ENCODE data around the gene EPHA7. TPM values are rescaled to one million over a fixed set of nuclear protein-coding genes. Genes with fewer than 3 reads are reported as not detected.

The EPHA7 gene
- total RNA-seq, 1 donor from 2014 or later, result 4.6 TPM

GRCh38 chr6:93393554-93394074, 25.7 kb downstream of the EPHA7 start:
- DNase-seq (ENCODE audit: low spot score), result no peak

DNA sequence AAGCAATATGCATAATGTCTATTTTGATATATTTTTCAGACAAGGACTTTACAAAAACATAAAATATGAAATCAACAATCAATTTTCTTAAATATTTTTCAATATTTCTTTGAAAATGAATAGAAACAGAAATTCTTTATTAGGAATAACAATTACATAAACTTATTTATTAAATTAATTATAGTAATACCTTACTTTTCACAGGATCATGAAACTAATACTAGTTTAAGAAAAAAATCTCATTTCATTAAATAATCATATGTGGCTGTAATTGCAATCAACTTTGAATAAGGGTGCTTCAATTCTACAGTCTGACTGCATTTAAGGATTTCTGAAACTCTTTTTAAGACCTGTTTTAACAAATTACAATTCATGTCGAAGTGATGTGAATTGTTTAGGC, 26.6 kb downstream of the EPHA7 start:
- no peak for DNase-seq (ENCODE audit: low spot score)

DNA sequence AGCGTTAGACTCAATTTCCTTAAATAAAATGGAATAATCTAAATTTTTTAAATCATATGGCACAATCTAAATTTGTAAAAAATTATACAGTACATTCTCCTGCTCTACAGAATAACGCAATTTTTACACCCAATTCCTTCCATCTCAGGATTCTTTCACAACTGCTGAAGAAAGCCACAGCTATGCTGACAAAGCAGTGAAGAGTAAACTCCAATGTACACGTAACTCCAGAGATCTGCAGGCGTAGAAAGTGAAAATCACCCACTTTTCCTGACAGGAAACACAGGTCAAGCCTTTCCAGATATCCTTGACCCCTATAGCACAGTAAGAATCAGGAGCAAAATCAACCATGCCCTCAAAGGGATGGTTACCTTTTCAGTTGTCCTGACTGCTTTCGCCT, 27.4 kb downstream of the EPHA7 start:
- DNase-seq (ENCODE audit: low spot score), result no peak

DNA sequence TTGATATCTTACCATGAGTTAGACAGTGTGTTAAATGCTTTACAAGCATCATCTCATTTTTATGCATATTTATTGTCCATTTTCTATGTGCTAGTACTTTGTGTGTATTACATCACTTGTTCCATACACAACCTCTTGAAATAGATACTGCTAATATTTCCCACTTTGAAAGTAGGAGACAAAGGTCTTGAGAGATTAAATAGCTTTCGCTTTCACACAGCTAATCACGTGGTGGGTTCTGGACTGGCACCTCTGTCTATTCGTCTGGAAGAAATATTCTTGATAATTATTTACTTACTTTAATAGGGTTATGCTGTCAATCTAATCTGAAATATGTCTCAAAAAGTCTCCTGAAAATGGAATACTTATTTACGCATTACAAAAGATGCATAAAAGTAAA, 30.2 kb downstream of the EPHA7 start:
- no peak for DNase-seq (ENCODE audit: low spot score)

- no peak for DNase-seq (ENCODE audit: low spot score)
Observed at GRCh38 chr6:93388070-93388469, 31.3 kb downstream of the EPHA7 start.

- no peak for DNase-seq (ENCODE audit: low spot score)
Observed at GRCh38 chr6:93376026-93376540, 43.3 kb downstream of the EPHA7 start.

GRCh38 chr6:93373445-93373844, 45.9 kb downstream of the EPHA7 start:
- no peak for DNase-seq (ENCODE audit: low spot score)

GRCh38 chr6:93371756-93372155, 47.6 kb downstream of the EPHA7 start:
- DNase-seq (ENCODE audit: low spot score), result no peak

GRCh38 chr6:93369586-93370134, 49.7 kb downstream of the EPHA7 start:
- DNase-seq (ENCODE audit: low spot score), result no peak

GRCh38 chr6:93366506-93366905, 52.9 kb downstream of the EPHA7 start:
- DNase-seq (ENCODE audit: low spot score), result no peak

GRCh38 chr6:93365445-93365844, 53.9 kb downstream of the EPHA7 start:
- DNase-seq (ENCODE audit: low spot score), result no peak

GRCh38 chr6:93358435-93358834, 60.9 kb downstream of the EPHA7 start:
- DNase-seq (ENCODE audit: low spot score), result no peak

DNA sequence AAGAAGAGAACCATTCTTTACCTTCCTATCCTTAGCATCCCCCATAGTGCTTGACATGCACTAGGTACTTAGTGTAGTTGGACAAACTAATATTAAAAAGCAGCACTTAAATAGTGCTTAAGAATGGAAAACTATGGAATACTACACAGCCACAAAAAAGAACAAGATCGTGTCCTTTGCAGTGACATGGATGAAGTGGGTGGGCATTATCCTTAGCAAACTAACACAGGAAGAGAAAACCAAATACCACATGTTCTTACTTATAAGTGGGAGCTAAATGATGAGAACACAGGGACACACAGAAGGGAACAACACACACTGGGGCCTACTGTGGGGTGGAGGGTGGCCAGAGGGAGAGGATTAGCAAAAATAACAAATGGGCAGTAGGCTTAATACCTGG, 66.8 kb downstream of the EPHA7 start:
- DNase-seq (ENCODE audit: low spot score), result no peak

DNA sequence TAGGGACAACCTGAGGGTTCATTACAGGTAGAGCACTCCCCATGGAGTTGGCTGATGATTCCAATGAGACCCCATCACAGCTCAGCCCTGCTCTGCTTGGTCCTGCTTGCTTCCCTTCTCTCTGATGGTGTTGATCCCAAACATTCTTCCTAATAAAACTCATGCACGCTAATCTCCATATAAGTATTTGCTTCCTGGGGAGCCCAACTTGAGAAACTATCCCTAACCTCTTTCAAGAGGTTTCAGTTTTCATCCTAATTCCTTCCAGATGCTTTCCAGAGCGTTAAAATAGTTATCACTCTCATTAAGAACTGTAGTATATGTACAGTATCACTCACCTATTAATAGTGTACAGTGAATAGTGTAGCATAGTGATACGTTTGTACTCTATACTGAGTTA, 68.1 kb downstream of the EPHA7 start:
- DNase-seq (ENCODE audit: low spot score), result no peak

GRCh38 chr6:93350774-93351173, 68.6 kb downstream of the EPHA7 start:
- DNase-seq (ENCODE audit: low spot score), result no peak

- DNase-seq (ENCODE audit: low spot score), result no peak
Observed at GRCh38 chr6:93344333-93344835, 75.0 kb downstream of the EPHA7 start.

DNA sequence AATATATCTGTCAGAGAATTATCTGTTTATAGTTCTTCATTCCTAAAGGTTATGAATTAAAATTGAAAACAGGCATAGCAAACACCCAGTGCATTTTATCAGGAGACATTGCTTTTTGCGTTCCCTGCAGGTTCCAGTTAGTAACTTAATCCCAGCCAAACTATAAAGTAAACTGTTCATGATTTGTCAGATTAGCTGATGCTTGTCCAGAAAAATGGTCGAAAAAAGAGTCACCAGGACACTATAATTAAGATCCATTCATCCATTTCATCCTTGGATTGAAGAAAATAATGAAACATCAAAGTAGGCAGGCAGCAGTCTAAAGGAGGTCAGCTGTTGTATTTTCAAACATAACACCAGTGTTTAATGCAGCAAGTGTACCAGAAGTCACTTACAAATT, 75.9 kb downstream of the EPHA7 start:
- DNase-seq (ENCODE audit: low spot score), result no peak

- DNase-seq (ENCODE audit: low spot score), result no peak
Observed at GRCh38 chr6:93341900-93342613, 77.3 kb downstream of the EPHA7 start.

GRCh38 chr6:93337772-93338394, 81.5 kb downstream of the EPHA7 start:
- DNase-seq (ENCODE audit: low spot score), result no peak

GRCh38 chr6:93337014-93337413, 82.3 kb downstream of the EPHA7 start:
- DNase-seq (ENCODE audit: low spot score), result no peak

DNA sequence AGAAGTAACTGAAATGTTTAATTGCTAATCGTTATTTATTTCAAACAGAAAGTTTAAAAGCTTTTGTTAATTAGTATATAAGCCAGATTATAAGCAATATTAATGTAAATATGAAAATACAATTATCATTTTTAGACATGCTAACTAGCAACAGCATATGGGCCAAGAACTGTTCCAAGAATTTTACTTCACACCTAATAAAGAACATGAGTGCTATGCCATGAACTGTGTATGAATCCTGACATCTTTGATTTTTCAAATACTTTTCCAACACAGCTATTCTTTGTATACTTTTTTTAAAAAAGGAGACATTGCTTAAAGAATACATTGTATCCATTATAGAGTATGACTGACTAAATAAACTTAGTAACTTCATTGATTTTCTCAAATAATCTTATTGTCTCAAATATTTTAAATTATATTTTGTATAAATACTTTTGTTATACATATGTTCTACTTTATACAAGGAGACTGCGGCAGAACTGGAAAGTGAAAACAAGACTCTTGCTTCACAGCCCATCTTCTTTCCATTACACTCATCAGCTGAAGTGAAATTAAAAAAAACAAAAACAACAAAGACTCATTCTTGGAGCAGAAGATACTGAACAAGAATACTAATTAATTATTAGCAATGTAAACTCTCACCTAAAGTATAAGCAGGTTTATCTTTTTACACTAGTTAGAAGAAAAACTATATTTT, 89.9 kb downstream of the EPHA7 start:
- DNase-seq (ENCODE audit: low spot score), result no peak

GRCh38 chr6:93327857-93328256, 91.5 kb downstream of the EPHA7 start:
- no peak for DNase-seq (ENCODE audit: low spot score)

Data from ureter (tissue), 1 donor.